HG02759 (cell line): ENCODE measurements around the gene DNMT3A.
"Not testable (repeated sequence)": the region's sequence is repeated elsewhere in the genome, so short reads cannot be mapped to it uniquely, and the experiment has no call there.

Experiments
- ATAC-seq: cut with Tn5 transposase; IDR thresholded peaks from one replicate; pipeline ENCODE4 v1.9.1; 2021; ENCODE audit warnings: mild to moderate bottlenecking, moderate library complexity; ENCODE audit not compliant: unreplicated experiment

DNMT3A gene

DNA sequence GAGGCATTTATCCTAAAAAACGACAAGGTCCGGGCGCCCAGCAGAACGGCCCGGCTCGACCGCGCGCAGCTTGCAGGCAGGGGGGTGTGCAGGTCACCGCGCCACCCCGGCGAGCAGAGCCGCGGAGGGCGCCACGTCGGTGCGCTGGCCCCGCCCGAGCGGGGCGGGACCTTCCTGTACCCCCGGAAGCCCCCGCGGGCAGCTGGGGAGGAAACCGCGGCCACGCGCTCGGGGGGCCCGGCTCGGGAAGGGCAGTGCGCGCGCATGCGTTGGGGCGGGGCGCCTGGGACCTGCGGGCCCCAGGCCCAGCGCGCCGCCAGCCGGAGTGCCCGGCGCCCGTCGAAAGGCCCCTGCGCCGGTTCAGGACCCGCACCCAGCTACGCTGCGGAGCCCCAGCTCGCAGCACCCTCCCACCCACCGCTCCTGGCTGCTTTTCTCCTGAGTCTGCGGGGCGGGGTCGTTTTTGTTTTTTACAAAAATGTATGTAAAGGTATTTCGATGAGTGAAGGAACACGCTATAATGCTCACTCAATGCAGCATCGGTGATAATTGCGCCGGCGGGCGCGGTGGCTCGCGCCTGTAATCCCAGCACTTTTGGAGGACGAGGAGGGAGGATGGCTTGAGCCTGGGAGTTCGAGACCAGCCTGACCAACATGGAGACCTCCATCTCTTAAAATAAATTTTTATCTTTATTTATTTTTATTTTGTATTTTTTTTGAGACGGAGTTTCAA lies 125.6 kb downstream of the DNMT3A start:
- peak; percentile 81 for ATAC-seq

DNA sequence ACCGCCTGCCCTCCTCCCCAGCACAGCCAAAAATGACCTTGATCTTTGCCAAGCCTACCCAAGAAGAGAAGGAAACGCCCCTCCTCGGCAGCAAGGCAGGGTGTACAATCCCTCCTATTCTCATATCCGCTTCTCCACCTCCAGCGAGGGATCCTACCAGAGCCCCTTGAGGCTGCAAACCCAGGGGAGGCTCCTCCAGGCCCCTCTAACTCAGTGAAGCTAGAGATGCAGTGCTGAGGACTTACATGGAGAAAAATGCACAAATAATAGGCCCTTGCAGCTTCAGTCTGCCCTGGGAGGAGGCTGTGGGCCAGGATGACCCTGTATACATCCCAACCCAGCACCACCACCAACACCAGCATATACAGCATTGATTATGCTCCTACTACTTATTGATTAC lies 126.5 kb downstream of the DNMT3A start:
- ATAC-seq: no peak

DNA sequence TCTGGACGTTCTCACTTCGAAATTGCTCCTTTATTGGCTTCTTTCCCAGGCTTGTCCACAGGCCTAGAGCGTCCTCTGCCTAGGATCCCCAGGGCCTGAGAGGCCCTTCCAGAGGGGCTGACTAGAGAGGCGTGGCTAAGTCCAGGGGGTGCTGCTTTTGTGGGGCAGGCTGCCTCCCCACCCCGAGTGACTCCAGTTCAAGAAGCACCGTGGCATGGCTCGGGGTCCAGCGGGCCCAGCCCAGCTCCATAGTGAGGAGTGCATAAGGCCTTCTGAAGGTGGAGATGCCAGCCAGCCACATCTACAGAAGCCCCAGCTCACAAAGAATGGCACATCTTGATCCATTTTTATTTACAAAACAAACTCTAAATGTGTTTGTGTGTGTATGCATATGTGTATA lies 128.5 kb downstream of the DNMT3A start:
- ATAC-seq: no peak

DNA sequence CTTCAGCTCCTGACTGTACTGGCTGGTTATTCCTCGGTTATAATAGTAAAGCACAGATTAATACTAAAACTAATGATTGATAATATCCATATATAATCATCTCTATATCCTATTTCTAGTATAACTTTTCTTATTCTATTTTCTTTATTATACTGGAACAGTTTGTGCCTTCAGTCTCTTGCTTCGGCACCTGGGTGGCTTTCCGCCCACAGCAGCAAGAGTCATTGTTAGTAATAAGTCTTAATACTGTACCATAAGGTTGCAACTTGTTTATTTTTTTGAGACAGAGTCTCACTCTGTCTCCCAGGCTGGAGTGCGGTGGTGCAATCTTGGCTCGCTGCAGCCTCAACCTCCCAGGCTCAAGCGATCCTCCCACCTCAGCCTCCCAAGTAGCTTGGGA lies 130.8 kb downstream of the DNMT3A start:
- not testable (repeated sequence) for ATAC-seq

DNA sequence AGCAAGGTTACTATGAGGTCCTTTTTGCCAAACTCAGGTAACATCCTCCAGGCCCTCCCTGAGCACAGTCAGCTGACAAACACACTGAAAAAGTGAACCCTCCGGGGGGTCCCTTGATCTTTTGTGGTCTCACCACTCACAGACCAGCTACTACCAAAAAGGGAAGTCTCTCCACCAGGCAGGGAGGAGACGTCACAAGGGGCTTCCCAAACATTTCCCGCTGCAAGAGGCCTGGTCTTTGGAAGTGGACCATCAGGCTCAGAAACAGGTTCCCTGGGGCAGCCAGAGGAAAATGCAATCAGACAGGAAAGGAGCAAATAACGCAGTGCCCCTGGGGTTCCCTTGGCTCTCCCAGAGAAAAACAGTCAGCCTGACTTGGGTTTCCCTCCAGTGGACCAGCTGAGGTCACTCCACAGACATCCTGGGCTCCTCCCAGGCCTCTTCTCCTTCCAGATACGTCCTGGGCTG lies 134.6 kb downstream of the DNMT3A start:
- ATAC-seq: no peak

DNA sequence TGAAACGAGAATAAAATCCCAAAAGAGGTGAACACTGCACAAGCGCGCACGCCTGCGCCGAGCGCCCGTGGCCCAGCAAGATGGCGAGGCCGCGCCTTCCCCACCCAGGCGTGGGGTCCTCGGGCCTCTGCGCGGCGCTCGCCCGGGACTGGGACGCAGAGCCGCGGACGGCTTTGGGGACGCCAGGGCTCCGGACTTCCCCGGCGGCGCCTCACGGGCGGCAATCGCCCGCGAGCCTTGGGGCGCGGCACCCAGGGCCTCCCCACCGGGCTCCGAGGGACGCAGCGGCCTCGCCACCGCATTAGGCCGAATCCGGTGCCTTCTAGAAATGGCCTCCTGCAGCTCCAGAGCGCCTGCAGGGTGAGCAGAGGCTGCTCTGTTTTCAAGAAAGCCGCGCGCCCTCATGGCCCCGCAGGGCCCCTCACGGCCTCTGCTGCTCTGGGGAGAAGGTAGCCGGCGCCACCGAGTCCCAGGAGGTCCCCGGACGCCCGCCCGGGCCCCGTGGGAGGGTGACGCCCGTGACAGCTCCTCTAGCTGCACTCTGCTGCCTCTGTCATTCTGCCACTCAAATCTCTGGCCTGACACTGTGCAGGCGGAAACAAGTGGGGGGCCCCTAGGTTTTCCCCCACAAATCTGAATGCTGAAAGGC lies 137.4 kb downstream of the DNMT3A start:
- no peak for ATAC-seq

DNA sequence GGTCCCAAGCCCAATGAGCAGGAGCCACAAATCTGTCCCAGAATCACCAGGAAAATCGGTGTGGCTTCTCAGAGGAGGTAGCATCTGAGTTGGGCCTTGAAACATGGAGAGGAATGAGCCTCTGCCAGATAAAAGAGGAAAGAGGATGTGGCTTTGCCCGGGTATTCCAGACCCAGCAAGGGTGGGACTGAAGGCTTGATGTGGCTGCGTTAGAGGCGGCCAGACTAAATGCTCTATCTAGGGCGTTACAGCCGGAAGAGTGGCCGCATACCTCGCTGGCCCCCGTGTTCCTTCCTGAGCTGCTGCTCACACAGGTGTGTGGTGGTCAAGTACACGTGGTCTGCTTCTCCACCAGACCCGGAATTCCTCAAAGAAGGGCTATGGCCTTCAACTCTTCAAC lies 139.4 kb downstream of the DNMT3A start:
- no peak for ATAC-seq

DNA sequence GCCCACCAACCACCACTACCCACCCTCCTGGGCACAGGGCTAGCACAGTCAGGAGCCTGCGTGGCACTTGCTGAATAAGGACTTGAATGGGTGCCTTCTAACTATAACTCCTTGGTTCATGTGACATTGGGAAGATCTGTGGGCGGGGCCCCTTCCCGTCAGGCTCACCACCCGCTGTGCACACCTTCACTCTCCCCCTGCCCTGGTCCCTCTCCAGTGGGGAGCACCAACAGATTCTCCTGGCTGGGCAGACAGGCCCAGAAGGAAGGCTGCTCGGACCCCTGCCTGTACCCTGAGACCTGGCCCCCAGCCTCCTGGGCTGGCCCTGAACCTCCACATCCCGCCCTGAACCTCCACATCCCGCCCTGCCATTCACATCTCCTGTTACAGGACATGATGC lies 139.9 kb downstream of the DNMT3A start:
- no peak for ATAC-seq

DNA sequence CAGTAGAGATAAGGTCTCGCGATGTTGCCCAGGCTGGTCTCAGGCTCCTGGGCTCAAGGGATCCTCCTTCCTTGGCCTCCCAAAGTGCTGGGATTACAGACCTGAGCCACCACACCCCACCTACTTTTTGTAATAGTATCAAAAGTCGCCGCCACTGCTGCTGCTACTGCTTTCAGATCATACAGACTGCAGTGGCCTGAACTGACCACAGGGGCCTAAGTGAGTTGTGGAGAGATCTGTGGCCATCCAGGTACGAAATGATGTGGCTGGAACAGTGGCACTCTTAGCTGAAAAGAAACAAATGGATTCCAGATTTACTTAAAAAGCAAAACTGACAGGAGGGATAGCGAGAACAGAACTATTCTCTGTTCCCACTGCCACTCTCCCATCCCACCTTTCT lies 140.5 kb downstream of the DNMT3A start:
- no peak for ATAC-seq

DNA sequence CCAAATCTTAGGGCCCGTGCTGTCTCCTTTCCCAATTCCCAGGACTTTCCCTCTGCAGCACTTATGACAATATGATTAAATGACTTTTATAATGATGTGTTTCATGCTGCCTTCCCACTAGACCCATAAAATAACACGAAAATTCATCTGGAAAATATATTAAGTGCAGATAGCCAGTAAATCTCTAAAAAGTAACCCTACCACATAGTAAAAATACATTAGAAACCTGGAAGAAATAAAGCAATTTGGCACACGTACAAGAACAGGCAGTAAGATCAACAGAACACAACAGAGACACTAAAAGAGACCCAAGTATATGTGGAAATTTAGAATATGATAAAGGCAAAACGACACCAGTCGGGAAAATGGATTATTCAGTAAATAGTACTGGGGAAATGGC lies 143.1 kb downstream of the DNMT3A start:
- ATAC-seq: no peak

DNA sequence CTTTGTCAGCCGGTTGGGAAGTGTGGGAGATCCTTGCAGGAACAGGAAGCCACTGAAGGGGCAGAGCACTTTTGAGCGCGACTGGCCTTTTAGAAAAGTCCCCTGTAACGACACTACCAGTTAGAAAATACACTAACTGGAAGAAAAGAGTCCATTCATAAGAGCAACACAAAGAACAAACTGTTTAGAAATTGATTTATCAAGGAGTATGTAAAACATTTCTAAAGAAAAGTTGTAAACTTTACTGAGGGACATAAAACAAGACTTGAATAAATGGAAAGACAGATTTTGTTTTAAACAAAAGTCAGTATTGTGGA lies 143.6 kb downstream of the DNMT3A start:
- ATAC-seq: no peak

DNA sequence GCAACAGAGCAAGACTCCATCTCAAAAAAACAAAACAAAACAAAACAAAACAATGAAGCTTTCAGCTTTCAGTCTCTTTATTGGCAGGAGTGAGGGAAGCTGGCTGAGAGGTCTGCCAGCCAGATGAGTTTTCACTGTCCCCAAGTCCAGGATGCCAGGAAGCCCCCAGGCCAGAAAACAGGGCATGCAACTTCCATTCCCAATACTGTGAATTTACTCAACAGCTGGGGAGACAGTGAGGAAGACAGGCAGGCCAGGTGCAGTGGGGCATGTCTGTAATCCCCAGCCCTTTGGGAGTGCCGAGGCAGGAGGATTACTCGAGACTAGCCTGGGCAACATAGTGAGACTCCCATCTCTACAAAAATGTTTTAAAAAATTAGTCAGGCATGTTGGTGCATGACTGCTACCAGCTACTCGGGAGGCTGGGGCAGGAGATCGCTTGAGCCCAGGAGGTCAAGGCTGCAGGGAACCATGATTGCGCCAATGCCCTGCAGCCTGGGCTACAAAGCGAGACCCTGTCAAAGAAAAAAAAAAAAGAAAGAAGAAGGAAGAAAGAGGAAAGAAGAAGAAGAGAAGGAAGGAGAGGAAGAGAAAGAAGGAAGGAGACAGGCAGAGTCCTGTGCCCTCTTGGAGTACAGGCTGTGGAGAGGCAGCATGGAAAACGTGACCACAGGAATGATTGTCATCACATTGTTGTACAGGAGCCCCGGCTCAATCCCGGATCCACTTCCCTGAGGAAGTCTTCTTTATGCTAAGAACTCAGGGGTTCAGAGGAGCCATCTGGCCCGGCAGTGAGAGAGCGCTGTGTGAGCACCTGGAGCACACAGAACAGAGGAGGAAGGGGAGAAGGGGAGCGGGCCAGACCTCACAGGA lies 144.2 kb downstream of the DNMT3A start:
- ATAC-seq: no peak

DNA sequence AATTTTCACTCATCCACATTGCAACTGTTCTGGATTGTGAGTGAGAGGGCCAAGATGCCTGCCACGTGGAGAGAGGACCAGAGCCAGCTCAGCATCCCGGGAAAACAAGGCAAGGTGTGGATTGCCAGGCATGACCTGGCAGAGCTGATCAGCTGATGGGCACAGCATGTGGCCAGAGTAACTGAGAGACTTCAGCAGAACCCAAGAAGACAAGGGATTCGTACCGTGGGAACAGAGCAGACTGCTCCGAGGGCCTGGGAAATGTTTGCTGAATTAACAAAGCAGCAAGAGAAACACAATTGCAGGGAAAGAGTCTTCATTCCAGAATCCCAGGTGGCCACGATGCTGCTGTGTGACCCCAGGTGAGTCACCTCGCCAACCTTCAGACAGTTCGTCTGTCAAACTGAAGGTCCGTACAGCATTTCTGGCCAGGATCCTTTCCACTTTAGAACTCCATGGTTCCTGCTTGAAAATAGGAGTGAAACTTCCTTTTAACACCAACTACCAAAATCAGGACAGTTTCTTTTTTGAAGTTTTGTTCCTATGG lies 147.1 kb downstream of the DNMT3A start:
- no peak for ATAC-seq

DNA sequence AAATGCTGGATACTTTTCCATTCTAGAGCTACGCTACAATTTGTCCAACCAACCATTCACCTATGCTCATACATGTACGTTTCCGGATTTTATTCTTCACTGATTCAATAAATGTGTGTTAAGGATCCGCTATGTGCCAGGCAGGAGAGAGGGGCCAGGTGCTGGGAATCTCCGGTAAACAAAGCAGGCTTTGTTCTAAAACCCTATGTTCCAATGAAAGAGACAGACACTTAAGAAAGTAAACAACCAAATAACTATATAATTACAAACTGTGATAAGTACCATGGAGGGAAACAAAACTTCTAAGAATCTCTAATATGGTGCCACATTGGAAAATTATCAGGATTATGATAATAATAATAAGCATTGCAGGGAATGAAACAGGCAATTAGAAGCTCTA lies 151.2 kb downstream of the DNMT3A start:
- ATAC-seq: no peak

DNA sequence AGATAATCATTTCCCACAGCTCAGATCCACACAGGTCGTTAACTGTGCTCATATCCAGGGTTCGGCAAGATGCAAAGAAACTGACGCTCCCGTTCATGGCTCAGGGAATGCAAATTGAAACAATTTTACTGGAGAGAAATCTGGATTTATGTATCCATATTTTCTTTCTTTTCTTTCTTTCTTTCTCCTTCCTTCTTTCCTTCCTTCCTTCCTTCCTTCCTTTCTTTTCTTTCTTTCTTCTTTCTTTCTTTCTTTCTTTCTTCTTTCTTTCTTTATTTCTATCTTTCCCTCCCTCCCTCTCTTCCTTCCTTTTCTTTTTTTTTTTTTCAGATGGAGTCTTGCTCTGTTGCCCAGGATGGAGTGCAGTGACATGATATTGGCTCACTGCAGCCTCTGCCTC lies 153.3 kb downstream of the DNMT3A start:
- no peak for ATAC-seq

DNA sequence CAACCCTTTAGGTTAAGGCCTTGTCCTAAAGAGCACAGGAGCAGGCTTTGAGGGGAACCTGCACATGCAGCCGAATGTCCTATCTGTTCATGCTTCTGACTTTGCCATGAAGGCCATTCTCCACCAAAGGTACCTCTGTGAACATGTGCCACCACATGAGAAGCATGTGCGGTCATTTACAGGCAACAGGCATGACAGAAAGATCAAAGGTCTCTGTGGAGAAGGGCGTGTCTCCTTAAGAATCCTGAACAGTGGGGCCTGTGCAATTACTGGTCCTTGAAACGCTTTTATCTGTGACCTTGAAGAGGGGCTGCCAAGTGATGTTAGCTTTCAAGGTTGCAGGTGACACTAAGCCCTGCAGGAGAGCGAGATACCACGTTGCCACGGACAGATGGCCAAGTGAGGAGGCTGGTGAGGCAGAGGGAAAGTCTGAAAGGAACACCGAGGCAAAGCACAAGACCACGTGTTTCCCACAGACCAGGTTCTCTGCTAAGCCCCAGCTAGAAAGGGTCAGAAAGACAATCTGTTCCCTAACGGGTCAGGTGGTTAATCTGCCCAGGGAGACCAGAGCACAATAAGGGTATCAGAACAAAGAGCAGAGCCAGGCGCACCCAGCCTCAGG lies 153.9 kb downstream of the DNMT3A start:
- no peak for ATAC-seq

DNA sequence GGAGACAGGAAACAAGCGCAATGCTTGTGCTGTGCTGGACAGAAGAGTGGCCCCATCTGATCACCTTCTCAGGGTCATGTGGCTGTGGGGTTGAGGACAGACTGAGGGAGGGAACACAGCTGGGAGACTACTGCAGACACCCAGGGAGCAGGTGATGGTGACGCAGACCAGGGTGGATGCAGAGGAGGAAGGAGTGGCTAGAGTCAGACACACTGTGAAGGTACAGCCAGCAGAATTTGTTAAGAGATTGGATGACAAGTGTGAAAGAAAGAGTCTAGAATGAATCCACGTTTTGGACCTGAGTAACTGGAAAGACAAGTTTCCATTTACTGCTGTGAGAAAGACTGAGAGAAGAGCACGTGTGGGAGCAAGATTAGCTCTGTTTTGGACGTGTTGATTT lies 157.5 kb downstream of the DNMT3A start:
- ATAC-seq: no peak

DNA sequence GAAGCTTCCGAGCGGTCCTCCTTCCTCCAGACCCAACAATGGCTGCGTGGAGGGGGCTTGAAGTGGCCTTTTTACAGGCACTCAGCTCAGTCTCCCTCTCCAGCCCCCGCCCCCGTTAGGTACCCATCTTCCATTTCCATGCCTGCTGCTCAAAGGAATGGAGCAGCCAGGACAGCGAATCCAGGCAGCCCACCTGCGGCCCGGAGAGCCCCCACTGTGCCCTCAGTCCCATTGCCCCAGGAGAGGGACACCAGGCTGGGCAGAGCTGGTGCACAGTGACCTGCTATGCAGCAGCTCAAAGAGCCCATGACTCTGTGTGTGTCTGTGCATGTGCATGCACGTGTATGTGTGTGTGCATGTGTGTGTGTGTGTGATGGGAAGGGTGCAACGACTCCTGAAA lies 162.7 kb downstream of the DNMT3A start:
- no peak for ATAC-seq
